ENCODE measurements around the gene PLEKHN1.

The PLEKHN1 gene

DNA sequence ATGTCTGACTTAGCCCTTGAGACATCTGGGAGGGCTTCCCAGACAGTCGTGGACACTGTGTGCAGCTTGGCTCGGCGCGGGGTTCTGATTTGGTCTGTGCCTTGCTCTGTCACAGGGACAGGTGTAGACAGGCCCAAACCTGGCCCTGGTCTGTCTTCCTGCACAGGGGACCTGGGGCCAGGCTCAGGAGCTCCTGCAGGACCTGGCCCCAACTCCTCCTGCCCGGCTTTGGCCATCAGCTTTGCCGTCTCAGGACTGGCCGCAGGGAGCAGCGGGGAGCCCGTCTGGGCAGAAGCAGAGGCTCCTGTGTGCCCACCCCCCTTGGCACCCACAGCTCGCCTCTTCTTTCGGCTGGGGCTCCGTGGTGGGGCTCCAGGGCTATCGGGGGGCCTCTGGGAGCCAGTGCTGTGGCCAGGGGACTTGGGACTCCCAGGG lies 13.9 kb downstream of the PLEKHN1 start:
- Histone ChIP-seq H3K36me3 (ENCODE audit: control insufficient read depth in 2 of 2, insufficient read depth in 1 of 2, low read length in 2 of 2) (no peaks in the 10 kb centered on the region), H3K4me1 (ENCODE audit: control insufficient read depth, insufficient read depth, low read length) (peaks cover 3% of the 10 kb centered on the region; the same call in 1 of the 2 replicates), H3K27ac (ENCODE audit: extremely low read depth, low read depth, low read length) (no peak overlapping the region), H3K4me3 (ENCODE audit: low read depth, low read length) (no peak overlapping the region), H3K9me3 (ENCODE audit: control insufficient read depth, insufficient read depth, low read depth, low read length) (no peaks in the 10 kb centered on the region)
- TF ChIP-seq GLIS2 (tag by site-specific recombination; IDR thresholded peaks at IDR 0.05) = 0 out of 2 replicates have a peak, but pooled peaks have one; percentile 38
- no peak for TF ChIP-seq ZNF529 (tag by site-specific recombination; IDR thresholded peaks at IDR 0.05; ENCODE audit: insufficient replicate concordance)
- no peak for TF ChIP-seq ZFP3 (tag by site-specific recombination; IDR thresholded peaks at IDR 0.05; ENCODE audit: low read depth)
- TF ChIP-seq ZBTB48 (tag by site-specific recombination; IDR thresholded peaks at IDR 0.05) = no peak
- no peak for TF ChIP-seq ZNF362 (tag by site-specific recombination; IDR thresholded peaks at IDR 0.05)
- no peak for TF ChIP-seq ZNF221 (tag by site-specific recombination; IDR thresholded peaks at IDR 0.05; ENCODE audit: borderline replicate concordance)
- no peak for TF ChIP-seq SCRT2 (tag by site-specific recombination; IDR thresholded peaks at IDR 0.05)
- TF ChIP-seq ZIC2 (tag by site-specific recombination; IDR thresholded peaks at IDR 0.05) = no peak
- TF ChIP-seq, protein P1, sequence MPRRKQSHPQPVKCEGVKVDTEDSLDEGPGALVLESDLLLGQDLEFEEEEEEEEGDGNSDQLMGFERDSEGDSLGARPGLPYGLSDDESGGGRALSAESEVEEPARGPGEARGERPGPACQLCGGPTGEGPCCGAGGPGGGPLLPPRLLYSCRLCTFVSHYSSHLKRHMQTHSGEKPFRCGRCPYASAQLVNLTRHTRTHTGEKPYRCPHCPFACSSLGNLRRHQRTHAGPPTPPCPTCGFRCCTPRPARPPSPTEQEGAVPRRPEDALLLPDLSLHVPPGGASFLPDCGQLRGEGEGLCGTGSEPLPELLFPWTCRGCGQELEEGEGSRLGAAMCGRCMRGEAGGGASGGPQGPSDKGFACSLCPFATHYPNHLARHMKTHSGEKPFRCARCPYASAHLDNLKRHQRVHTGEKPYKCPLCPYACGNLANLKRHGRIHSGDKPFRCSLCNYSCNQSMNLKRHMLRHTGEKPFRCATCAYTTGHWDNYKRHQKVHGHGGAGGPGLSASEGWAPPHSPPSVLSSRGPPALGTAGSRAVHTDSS (tag by site-specific recombination; IDR thresholded peaks at IDR 0.05) = no peak
- TF ChIP-seq ZNF549 (tag by site-specific recombination; IDR thresholded peaks at IDR 0.05) = no peak
- no peak for TF ChIP-seq FEZF1 (tag by site-specific recombination; IDR thresholded peaks at IDR 0.05)
- TF ChIP-seq ZNF292 (tag by site-specific recombination; IDR thresholded peaks at IDR 0.05; ENCODE audit: borderline replicate concordance, low read depth) = no peak
- TF ChIP-seq, protein P2, sequence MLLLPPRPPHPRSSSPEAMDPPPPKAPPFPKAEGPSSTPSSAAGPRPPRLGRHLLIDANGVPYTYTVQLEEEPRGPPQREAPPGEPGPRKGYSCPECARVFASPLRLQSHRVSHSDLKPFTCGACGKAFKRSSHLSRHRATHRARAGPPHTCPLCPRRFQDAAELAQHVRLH (tag by site-specific recombination; IDR thresholded peaks at IDR 0.05) = no peak
- no peak for TF ChIP-seq REPIN1 (tag by site-specific recombination; IDR thresholded peaks at IDR 0.05; ENCODE audit: low read depth)
- TF ChIP-seq GLIS1 (tag by site-specific recombination; IDR thresholded peaks at IDR 0.05) = 0 out of 2 replicates have a peak, but pooled peaks have one; percentile 40
- TF ChIP-seq ZNF658 (tag by site-specific recombination; IDR thresholded peaks at IDR 0.05) = no peak
- no peak for TF ChIP-seq ZEB2 (tag by site-specific recombination; IDR thresholded peaks at IDR 0.05)
- no peak for TF ChIP-seq ZNF404 (tag by site-specific recombination; IDR thresholded peaks at IDR 0.05)
- ChIA-PET CTCF (interaction anchor here (0.6 to 3.0 kb wide), 3 partner anchors 22 to 194 kb away, joined by 3 to 15 read pairs (median 4); no protein-coding TSS in a partner anchor), POLR2A (no interaction called here)

- Histone ChIP-seq H3K9me3 (ENCODE audit: control insufficient read depth, insufficient read depth, low read depth, low read length) (no peaks in the 10 kb centered on the region), H3K4me1 (ENCODE audit: control insufficient read depth, insufficient read depth, low read length) (peaks cover 3% of the 10 kb centered on the region; the same call in 1 of the 2 replicates), H3K36me3 (ENCODE audit: control insufficient read depth in 2 of 2, insufficient read depth in 1 of 2, low read length in 2 of 2) (no peaks in the 10 kb centered on the region), H3K4me3 (ENCODE audit: low read depth, low read length) (no peak overlapping the region), H3K27ac (ENCODE audit: extremely low read depth, low read depth, low read length) (no peak overlapping the region)
- POLR2A ChIA-PET = interaction anchor here (1.1 to 1.3 kb wide), 3 partner anchors 8 to 41 kb away, joined by 3 to 5 read pairs (median 3); no protein-coding TSS in a partner anchor
- CTCF ChIA-PET = interaction anchor here (0.6 to 3.0 kb wide), 5 partner anchors 21 to 311 kb away, joined by 3 to 15 read pairs (median 4); no protein-coding TSS in a partner anchor
- TF ChIP-seq OVOL3 (tag by site-specific recombination; IDR thresholded peaks at IDR 0.05) (no peak), REST (tag by site-specific recombination; IDR thresholded peaks at IDR 0.05) (no peak), ZNF623 (tag by site-specific recombination; IDR thresholded peaks at IDR 0.05) (no peak)
- TF ChIP-seq, protein P3, sequence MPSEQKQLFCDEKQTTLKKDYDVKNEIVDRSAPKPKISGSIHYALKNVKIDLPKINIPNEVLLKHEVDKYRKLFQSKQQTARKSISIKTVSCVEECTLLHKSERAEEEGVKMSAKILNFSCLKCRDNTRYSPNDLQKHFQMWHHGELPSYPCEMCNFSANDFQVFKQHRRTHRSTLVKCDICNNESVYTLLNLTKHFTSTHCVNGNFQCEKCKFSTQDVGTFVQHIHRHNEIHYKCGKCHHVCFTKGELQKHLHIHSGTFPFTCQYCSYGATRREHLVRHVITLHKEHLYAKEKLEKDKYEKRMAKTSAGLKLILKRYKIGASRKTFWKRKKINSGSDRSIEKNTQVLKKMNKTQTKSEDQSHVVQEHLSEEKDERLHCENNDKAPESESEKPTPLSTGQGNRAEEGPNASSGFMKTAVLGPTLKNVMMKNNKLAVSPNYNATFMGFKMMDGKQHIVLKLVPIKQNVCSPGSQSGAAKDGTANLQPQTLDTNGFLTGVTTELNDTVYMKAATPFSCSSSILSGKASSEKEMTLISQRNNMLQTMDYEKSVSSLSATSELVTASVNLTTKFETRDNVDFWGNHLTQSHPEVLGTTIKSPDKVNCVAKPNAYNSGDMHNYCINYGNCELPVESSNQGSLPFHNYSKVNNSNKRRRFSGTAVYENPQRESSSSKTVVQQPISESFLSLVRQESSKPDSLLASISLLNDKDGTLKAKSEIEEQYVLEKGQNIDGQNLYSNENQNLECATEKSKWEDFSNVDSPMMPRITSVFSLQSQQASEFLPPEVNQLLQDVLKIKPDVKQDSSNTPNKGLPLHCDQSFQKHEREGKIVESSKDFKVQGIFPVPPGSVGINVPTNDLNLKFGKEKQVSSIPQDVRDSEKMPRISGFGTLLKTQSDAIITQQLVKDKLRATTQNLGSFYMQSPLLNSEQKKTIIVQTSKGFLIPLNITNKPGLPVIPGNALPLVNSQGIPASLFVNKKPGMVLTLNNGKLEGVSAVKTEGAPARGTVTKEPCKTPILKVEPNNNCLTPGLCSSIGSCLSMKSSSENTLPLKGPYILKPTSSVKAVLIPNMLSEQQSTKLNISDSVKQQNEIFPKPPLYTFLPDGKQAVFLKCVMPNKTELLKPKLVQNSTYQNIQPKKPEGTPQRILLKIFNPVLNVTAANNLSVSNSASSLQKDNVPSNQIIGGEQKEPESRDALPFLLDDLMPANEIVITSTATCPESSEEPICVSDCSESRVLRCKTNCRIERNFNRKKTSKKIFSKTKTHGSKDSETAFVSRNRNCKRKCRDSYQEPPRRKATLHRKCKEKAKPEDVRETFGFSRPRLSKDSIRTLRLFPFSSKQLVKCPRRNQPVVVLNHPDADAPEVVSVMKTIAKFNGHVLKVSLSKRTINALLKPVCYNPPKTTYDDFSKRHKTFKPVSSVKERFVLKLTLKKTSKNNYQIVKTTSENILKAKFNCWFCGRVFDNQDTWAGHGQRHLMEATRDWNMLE (tag by site-specific recombination; conservative IDR thresholded peaks at IDR 0.05; ENCODE audit: low read depth) = no peak
These were observed 14.5 kb downstream of the PLEKHN1 start for GRCh38 chr1:980602-981395.

Data from HEK293 (cell line).